GM18526 (cell line): ENCODE measurements around the gene DHFR.

Experiments
- POLR2A ChIP-seq: IDR thresholded peaks from 3 replicates; pipeline ENCODE4 v1.6.1; 2011; ENCODE audit not compliant: insufficient read length; ENCODE audit errors: extremely low read depth

Gene DHFR

GRCh38 chr5:80590766-80591165, 64.0 kb downstream of the DHFR start:
- no peak for TF ChIP-seq POLR2A

GRCh38 chr5:80588858-80589540, 65.8 kb downstream of the DHFR start:
- TF ChIP-seq POLR2A, result no peak

GRCh38 chr5:80584770-80585169, 70.0 kb downstream of the DHFR start:
- TF ChIP-seq POLR2A, result no peak

- no peak for TF ChIP-seq POLR2A
These were observed 75.7 kb downstream of the DHFR start for GRCh38 chr5:80579050-80579449.

- no peak for TF ChIP-seq POLR2A
These were observed 77.1 kb downstream of the DHFR start for GRCh38 chr5:80577707-80578106.

GRCh38 chr5:80576383-80576782, 78.4 kb downstream of the DHFR start:
- TF ChIP-seq POLR2A, result no peak
